Measurements from ENCODE around the gene APAF1. TPM values are rescaled to one million over a fixed set of nuclear protein-coding genes. Genes with fewer than 3 reads are reported as not detected.
"Not testable (repeated sequence)": the region's sequence is repeated elsewhere in the genome, so short reads cannot be mapped to it uniquely, and the experiment has no call there.

APAF1 gene
- total and polyA plus RNA-seq, 8 donors: 4.4 to 93.9 (median 18.5) TPM

DNA sequence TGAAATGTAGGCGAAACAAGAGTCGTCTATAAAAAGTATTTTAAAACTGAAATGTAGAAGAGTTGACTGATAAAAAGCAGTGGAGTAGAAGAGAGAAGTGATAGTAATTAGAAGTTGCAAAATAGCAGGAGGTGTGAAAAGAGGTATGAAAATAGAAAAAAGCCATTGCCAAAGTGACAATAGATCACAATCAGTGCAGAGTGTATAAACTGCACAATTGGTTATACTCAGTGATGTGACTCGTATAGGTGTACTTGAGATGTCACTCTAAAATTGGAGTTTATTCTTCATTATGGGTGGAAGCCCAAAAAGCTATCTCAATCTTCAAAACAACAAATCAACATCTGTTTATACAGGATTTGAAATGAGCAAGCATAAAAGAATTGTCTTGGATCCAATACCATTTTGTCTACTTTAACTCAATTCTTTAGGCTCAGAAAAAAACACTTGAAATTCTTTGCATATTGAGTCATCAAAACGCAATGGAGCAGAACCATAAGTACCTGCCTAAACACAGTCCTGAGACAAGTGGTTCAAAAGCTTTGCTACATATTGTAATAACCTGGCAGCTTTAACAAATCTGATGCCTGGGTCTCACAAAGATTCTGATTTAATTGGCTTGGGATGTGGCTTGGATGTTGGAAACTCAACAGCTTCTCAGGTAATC is 9.3 kb upstream of the APAF1 start:
- H3K4me3 ChIP-seq: no peak overlapping the region
- H3K9me3 ChIP-seq: no peaks in the 10 kb centered on the region
- peaks cover 0 to 6% (median 0%) of the 10 kb centered on the region in 4 donors for H3K4me1 ChIP-seq
- H3K36me3 ChIP-seq: peaks cover 0 to 8% (median 2%) of the 10 kb centered on the region in 4 donors
- 79 to 86% (median 85%) methylated on average over 4 of the region's 4 CpGs for WGBS, 5 donors
- intact Hi-C loops (cut with DNase I; ENCODE audit: low total_unique reads): no loop called here
- H3K27ac ChIP-seq: no peak overlapping the region
- TF ChIP-seq, protein P1, sequence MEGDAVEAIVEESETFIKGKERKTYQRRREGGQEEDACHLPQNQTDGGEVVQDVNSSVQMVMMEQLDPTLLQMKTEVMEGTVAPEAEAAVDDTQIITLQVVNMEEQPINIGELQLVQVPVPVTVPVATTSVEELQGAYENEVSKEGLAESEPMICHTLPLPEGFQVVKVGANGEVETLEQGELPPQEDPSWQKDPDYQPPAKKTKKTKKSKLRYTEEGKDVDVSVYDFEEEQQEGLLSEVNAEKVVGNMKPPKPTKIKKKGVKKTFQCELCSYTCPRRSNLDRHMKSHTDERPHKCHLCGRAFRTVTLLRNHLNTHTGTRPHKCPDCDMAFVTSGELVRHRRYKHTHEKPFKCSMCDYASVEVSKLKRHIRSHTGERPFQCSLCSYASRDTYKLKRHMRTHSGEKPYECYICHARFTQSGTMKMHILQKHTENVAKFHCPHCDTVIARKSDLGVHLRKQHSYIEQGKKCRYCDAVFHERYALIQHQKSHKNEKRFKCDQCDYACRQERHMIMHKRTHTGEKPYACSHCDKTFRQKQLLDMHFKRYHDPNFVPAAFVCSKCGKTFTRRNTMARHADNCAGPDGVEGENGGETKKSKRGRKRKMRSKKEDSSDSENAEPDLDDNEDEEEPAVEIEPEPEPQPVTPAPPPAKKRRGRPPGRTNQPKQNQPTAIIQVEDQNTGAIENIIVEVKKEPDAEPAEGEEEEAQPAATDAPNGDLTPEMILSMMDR (IDR thresholded peaks at IDR 0.05): no peak
- DNase-seq: peak in 1 of 2 donors; percentile 8
- H3K27me3 ChIP-seq: no peaks in the 10 kb centered on the region

DNA sequence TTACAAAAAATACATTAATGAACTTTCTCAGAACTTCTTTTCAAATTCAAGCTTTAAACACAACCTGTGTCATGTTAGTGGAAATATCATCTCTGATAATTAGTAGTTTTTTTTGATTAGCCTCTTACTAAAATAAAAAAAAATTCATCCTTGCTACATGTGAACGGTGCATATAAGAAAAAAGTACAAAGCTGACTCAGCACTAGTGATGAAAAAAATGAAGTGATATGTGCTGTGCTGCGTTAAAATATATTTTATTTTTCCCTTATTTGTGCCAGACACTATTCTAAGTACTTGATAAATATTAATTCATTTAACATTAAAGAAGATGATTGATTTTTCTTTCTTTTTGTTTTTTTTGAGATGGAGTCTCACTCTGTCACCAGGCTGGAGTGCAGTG is 8.0 kb upstream of the APAF1 start:
- H3K4me3 ChIP-seq: no peak overlapping the region
- H3K4me1 ChIP-seq: peaks cover 0 to 6% (median 1%) of the 10 kb centered on the region in 4 donors
- intact Hi-C loops (cut with DNase I; ENCODE audit: low total_unique reads): no loop called here
- no peak overlapping the region for H3K27ac ChIP-seq
- peaks cover 0 to 8% (median 2%) of the 10 kb centered on the region in 4 donors for H3K36me3 ChIP-seq
- WGBS, 5 donors: 83 to 88% (median 87%) methylated on average over 2 of the region's 2 CpGs
- H3K27me3 ChIP-seq: no peaks in the 10 kb centered on the region
- no peaks in the 10 kb centered on the region for H3K9me3 ChIP-seq
- no peak for DNase-seq
- TF ChIP-seq, protein P1 (IDR thresholded peaks at IDR 0.05): no peak
- TF ChIP-seq POLR2A (IDR thresholded peaks at IDR 0.05) (no peak), EP300 (IDR thresholded peaks at IDR 0.05) (no peak), POLR2AphosphoS5 (IDR thresholded peaks at IDR 0.05) (no peak)

DNA sequence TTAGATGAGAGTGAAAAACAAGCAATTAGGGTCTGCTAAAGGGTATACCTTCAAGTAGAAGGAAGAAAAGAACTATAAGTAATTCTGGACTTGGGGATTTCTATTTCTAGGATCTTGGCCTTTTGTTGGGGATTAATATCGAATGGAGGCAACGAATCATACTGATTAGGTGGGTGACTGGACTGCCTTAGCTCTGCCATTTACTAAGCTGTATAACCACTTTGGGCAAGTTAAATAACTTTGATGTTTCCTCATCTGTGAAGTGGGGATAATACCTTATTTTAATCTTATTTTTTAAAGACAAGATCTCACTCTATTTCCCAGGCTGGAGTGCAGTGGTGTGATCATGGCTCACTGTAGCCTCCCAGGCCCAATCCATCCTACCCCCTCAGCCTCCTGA is 7.1 kb upstream of the APAF1 start:
- H3K4me3 ChIP-seq: no peak overlapping the region
- no peak for DNase-seq
- TF ChIP-seq, protein P1 (IDR thresholded peaks at IDR 0.05): no peak
- TF ChIP-seq POLR2A (IDR thresholded peaks at IDR 0.05) (no peak), POLR2AphosphoS5 (IDR thresholded peaks at IDR 0.05) (no peak), EP300 (IDR thresholded peaks at IDR 0.05) (no peak)
- WGBS, 5 donors: 92 to 98% (median 95%) methylated on average over 2 of the region's 2 CpGs
- no peaks in the 10 kb centered on the region for H3K9me3 ChIP-seq
- peaks cover 0 to 4% (median under 1%) of the 10 kb centered on the region in 4 donors for H3K36me3 ChIP-seq
- no peaks in the 10 kb centered on the region for H3K27me3 ChIP-seq
- no peak overlapping the region for H3K27ac ChIP-seq
- H3K4me1 ChIP-seq: peaks cover 0 to 11% (median 6%) of the 10 kb centered on the region in 4 donors
- intact Hi-C loops (cut with DNase I; ENCODE audit: low total_unique reads): no loop called here

DNA sequence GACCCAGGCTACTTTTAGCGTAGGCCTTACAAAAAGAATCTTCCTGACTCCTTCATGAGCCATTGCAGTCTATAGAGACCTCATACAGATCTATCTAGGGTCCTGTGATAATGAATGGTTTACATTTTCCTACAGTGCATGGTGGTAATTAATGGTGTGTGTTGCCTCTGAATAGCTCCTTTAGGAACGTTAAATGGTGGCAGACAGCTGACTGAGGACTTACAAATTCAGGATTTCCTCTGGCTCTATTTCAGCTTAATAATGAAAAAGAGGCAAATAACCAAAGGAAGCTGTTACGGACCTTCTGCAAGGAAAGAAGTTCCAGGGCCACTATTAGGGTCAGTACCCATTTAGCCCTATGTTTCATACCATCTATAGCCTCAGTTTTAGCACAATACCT is 5.6 kb upstream of the APAF1 start:
- no peaks in the 10 kb centered on the region for H3K27me3 ChIP-seq
- no peak for DNase-seq
- no peaks in the 10 kb centered on the region for H3K36me3 ChIP-seq
- peaks cover 0 to 23% (median 15%) of the 10 kb centered on the region in 4 donors for H3K4me1 ChIP-seq
- no peaks in the 10 kb centered on the region for H3K9me3 ChIP-seq
- no peak overlapping the region for H3K27ac ChIP-seq
- no peak for TF ChIP-seq EP300 (IDR thresholded peaks at IDR 0.05)
- intact Hi-C loops (cut with DNase I; ENCODE audit: low total_unique reads): no loop called here
- no peak overlapping the region for H3K4me3 ChIP-seq
- 76 to 89% (median 85%) methylated on average over 3 of the region's 3 CpGs for WGBS, 5 donors

DNA sequence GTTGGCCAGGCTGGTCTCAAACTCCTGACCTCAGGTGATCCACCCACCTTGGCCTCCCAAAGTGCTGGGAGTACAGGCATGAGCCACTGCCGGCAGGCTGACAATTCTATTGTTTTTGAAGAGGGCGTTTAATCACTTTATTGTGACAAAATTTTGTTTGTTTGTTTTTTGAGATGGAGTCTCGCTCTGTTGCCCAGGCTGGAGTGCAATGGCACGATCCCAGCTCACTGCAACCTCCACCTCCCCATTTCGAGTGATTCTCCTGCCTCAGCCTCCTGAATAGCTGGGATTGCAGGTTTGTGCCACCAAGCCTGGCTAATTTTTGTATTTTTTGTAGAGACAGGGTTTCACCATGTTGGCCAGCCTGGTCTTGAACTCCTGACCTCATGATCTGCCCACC is 2.3 kb upstream of the APAF1 start:
- intact Hi-C loops (cut with DNase I; ENCODE audit: low total_unique reads): loop anchor here (10.0 kb wide), 1 partner anchor 78 kb away; no protein-coding TSS in a partner anchor
- not testable (repeated sequence) for H3K27ac ChIP-seq, H3K36me3 ChIP-seq, DNase-seq, H3K27me3 ChIP-seq, H3K4me3 ChIP-seq, H3K9me3 ChIP-seq
- 92 to 98% (median 94%) methylated on average over 5 of the region's 5 CpGs for WGBS, 5 donors
- peaks cover 0 to 40% (median 23%) of the 10 kb centered on the region in 4 donors for H3K4me1 ChIP-seq
